ENCODE results near the gene SETD1A. TPM values are rescaled to one million over a fixed set of nuclear protein-coding genes. Genes with fewer than 3 reads are reported as not detected.

The SETD1A gene
- total and polyA plus RNA-seq, 9 of the 15 experiments (the other 6 are each of a cell fraction or from before 2014, with no cell fraction given), result 0.08 to 36.0 (median 4.2) TPM

DNA sequence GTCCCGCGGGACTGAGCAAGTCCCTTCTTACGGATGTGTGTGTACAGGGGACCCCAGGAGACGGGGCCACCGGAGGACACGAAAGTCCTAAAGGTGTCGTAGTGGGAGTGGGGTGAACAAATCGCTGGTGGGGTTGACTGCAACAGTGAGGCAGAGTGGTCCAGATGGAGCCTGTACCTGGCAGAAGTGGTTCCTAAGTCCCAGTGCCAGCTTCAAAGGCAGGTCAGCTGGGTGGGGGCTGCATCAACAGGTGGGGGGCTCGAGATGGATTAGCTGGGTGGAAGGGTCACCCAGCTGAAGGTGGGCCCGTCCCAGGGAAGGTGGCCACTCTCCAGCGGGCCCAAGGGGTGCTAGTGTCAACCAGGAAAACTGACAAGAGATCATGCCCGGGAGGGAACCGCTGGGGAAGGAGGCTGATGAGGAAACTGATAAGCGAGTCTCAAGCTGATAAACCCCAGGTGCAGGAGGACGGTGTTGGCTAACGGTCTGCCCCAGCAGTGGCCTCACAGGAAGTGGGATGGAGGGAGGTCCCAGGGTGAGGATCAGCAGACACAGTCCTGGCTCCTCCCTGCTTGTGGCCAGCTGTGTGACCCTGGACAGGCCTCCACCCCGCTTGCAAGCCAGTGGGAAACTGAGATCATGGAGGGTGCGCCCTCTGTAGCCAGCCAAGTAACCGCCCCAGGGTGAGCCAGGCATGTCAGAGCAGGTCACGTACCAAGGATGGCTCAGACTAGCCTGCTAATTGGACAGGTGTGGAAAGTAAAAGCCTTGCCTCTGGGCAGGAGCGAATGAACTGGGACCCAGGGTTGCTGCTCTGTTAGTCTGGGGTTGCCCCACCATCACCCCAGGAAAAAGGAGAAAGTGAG is 7.7 kb upstream of the SETD1A start (continued):
- TF ChIP-seq FOXK2 (conservative IDR thresholded peaks at IDR 0.05 in 1 of 2, IDR thresholded peaks at IDR 0.05 in 1 of 2; ENCODE audit: low read depth in 2 of 2) (no peak; a peak in 2 of 4 replicates), TCF7L2 (IDR thresholded peaks at IDR 0.05; ENCODE audit: low read depth, low read length) (no peak), ELF1 (tag; IDR thresholded peaks at IDR 0.05) (peak; percentile 80), ARID1B (IDR thresholded peaks at IDR 0.05) (peak; percentile 87), GATA2 (CRISPR knock-in tag; IDR thresholded peaks at IDR 0.05) (peak; percentile 72; the same call in 1 of the 2 replicates), TEAD4 (IDR thresholded peaks at IDR 0.05; ENCODE audit: low read length) (peak; percentile 65; the same call in 1 of the 2 replicates), TEAD4 (CRISPR knock-in tag; IDR thresholded peaks at IDR 0.05; ENCODE audit: borderline replicate concordance) (no peak), TAL1 (IDR thresholded peaks at IDR 0.05) (peak; percentile 46; the same call in 1 of the 2 replicates), CEBPB (tag; IDR thresholded peaks at IDR 0.05) (peak; percentile 67), C11orf30 (IDR thresholded peaks at IDR 0.05; ENCODE audit: low read depth) (no peak), ZNF76 (CRISPR knock-in tag; IDR thresholded peaks at IDR 0.05; ENCODE audit: borderline replicate concordance) (no peak; the same call in 1 of the 2 replicates), NFIC (IDR thresholded peaks at IDR 0.05) (peak; percentile 64; the same call in 1 of the 2 replicates)
- TF ChIP-seq, protein P1, sequence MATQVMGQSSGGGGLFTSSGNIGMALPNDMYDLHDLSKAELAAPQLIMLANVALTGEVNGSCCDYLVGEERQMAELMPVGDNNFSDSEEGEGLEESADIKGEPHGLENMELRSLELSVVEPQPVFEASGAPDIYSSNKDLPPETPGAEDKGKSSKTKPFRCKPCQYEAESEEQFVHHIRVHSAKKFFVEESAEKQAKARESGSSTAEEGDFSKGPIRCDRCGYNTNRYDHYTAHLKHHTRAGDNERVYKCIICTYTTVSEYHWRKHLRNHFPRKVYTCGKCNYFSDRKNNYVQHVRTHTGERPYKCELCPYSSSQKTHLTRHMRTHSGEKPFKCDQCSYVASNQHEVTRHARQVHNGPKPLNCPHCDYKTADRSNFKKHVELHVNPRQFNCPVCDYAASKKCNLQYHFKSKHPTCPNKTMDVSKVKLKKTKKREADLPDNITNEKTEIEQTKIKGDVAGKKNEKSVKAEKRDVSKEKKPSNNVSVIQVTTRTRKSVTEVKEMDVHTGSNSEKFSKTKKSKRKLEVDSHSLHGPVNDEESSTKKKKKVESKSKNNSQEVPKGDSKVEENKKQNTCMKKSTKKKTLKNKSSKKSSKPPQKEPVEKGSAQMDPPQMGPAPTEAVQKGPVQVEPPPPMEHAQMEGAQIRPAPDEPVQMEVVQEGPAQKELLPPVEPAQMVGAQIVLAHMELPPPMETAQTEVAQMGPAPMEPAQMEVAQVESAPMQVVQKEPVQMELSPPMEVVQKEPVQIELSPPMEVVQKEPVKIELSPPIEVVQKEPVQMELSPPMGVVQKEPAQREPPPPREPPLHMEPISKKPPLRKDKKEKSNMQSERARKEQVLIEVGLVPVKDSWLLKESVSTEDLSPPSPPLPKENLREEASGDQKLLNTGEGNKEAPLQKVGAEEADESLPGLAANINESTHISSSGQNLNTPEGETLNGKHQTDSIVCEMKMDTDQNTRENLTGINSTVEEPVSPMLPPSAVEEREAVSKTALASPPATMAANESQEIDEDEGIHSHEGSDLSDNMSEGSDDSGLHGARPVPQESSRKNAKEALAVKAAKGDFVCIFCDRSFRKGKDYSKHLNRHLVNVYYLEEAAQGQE (IDR thresholded peaks at IDR 0.05; ENCODE audit: borderline replicate concordance), result peak; percentile 34; the same call in 1 of the 2 replicates
- TF ChIP-seq, protein P1 (CRISPR knock-in tag; IDR thresholded peaks at IDR 0.05; ENCODE audit: low read depth), result no peak
- TF ChIP-seq, protein P2, sequence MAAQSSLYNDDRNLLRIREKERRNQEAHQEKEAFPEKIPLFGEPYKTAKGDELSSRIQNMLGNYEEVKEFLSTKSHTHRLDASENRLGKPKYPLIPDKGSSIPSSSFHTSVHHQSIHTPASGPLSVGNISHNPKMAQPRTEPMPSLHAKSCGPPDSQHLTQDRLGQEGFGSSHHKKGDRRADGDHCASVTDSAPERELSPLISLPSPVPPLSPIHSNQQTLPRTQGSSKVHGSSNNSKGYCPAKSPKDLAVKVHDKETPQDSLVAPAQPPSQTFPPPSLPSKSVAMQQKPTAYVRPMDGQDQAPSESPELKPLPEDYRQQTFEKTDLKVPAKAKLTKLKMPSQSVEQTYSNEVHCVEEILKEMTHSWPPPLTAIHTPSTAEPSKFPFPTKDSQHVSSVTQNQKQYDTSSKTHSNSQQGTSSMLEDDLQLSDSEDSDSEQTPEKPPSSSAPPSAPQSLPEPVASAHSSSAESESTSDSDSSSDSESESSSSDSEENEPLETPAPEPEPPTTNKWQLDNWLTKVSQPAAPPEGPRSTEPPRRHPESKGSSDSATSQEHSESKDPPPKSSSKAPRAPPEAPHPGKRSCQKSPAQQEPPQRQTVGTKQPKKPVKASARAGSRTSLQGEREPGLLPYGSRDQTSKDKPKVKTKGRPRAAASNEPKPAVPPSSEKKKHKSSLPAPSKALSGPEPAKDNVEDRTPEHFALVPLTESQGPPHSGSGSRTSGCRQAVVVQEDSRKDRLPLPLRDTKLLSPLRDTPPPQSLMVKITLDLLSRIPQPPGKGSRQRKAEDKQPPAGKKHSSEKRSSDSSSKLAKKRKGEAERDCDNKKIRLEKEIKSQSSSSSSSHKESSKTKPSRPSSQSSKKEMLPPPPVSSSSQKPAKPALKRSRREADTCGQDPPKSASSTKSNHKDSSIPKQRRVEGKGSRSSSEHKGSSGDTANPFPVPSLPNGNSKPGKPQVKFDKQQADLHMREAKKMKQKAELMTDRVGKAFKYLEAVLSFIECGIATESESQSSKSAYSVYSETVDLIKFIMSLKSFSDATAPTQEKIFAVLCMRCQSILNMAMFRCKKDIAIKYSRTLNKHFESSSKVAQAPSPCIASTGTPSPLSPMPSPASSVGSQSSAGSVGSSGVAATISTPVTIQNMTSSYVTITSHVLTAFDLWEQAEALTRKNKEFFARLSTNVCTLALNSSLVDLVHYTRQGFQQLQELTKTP (IDR thresholded peaks at IDR 0.05; ENCODE audit: low read depth in 1 of 2, partially characterized antibody in 2 of 2), result peak in 1 of 2 experiments; percentile 36
